ENCODE measurements around the gene STX16. TPM values are rescaled to one million over a fixed set of nuclear protein-coding genes. Genes with fewer than 3 reads are reported as not detected.

The STX16 gene
- total RNA-seq, 1 experiment from 2014 or later = 89.1 TPM

DNA sequence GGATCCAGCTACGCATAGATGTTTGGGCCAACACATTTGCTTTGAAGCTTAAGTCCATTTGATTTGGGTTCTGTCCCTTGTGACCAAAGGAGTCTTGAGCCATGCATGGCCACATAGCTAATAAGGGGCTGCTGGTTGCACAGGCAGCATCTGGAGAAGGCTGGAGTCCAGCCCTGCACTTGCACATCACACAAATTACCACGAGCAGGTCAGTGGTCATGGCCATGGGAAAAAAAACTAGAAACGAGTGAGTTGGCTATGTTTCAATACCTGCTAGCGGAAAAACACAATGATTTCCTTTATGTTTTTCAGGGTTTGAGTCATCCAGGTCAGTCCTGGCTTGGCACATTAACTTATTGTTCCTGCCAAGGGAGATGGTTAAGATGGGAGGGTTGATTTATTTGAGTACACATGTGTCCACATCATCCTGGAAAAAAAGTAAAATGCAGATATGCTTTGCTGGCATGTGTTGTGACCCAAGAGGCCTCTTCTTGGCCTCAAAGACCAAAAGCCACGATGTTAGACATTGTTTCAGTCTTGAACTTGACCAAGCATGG, 5.6 kb upstream of the STX16 start (continued):
- no peak for TF ChIP-seq GRHL2 (CRISPR knock-in tag; IDR thresholded peaks at IDR 0.05; ENCODE audit: insufficient replicate concordance, severe bottlenecking)

DNA sequence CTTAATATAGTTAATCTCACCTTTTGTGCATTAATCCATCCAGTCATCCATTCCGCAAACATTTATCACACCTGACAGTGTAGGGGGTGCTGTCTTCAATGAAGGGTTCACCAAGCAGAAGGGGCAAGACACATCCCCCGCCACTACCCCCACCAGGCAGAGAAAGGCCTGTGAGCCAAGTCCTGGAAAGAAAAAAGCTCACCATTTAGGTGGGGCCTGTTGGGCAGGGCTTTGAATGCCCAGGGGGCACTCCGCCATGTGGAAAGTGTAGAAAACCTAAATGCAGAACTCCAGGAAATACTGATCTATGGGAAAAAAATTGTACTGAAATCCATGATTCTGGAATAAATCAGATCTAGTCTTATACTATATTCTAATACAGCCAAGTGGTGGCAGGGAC, 4.8 kb upstream of the STX16 start:
- Mint-ChIP-seq H3K27me3 (ENCODE audit: low read depth) (no peaks in the 10 kb centered on the region), H3K4me1 (peaks cover 15% of the 10 kb centered on the region), H3K9me3 (peaks cover 10% of the 10 kb centered on the region), H3K27ac (no peak overlapping the region), H3K36me3 (no peaks in the 10 kb centered on the region), H3K4me3 (no peak overlapping the region)
- TF ChIP-seq, protein P1, sequence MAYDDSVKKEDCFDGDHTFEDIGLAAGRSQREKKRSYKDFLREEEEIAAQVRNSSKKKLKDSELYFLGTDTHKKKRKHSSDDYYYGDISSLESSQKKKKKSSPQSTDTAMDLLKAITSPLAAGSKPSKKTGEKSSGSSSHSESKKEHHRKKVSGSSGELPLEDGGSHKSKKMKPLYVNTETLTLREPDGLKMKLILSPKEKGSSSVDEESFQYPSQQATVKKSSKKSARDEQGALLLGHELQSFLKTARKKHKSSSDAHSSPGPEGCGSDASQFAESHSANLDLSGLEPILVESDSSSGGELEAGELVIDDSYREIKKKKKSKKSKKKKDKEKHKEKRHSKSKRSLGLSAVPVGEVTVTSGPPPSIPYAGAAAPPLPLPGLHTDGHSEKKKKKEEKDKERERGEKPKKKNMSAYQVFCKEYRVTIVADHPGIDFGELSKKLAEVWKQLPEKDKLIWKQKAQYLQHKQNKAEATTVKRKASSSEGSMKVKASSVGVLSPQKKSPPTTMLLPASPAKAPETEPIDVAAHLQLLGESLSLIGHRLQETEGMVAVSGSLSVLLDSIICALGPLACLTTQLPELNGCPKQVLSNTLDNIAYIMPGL (CRISPR knock-in tag; IDR thresholded peaks at IDR 0.05) = no peak
- no peak for TF ChIP-seq ZNF121 (CRISPR knock-in tag; IDR thresholded peaks at IDR 0.05)
- TF ChIP-seq IRF2 (CRISPR knock-in tag; IDR thresholded peaks at IDR 0.05; ENCODE audit: borderline replicate concordance, low read depth) = no peak
- TF ChIP-seq ZNF317 (CRISPR knock-in tag; IDR thresholded peaks at IDR 0.05; ENCODE audit: borderline replicate concordance, low read depth) = no peak
- no peak for TF ChIP-seq TEAD4 (CRISPR knock-in tag; IDR thresholded peaks at IDR 0.05)
- no peak for TF ChIP-seq ZNF232 (CRISPR knock-in tag; IDR thresholded peaks at IDR 0.05)
- no peak for TF ChIP-seq ZNF532 (CRISPR knock-in tag; IDR thresholded peaks at IDR 0.05; ENCODE audit: borderline replicate concordance)
- no peak for TF ChIP-seq ATF2 (CRISPR knock-in tag; IDR thresholded peaks at IDR 0.05; ENCODE audit: borderline replicate concordance, low read depth)
- TF ChIP-seq ZNF138 (CRISPR knock-in tag; conservative IDR thresholded peaks at IDR 0.05) = no peak
- no peak for TF ChIP-seq ATF3 (CRISPR knock-in tag; conservative IDR thresholded peaks at IDR 0.05)
- no peak for TF ChIP-seq NR1H2 (CRISPR knock-in tag; IDR thresholded peaks at IDR 0.05)
- no peak for TF ChIP-seq FOXP4 (CRISPR knock-in tag; IDR thresholded peaks at IDR 0.05)
- ChIA-PET CTCF (interaction anchor here (1.3 to 7.3 kb wide), 3 partner anchors 9 to 193 kb away, joined by 4 to 119 read pairs (median 12); no protein-coding TSS in a partner anchor), POLR2A (no interaction called here)
- DNase-seq (ENCODE audit: low spot score) (peak; percentile 5), ATAC-seq (no peak)

All from WTC11 (cell line).